ENCODE results near the gene HMGXB4.

The HMGXB4 gene

DNA sequence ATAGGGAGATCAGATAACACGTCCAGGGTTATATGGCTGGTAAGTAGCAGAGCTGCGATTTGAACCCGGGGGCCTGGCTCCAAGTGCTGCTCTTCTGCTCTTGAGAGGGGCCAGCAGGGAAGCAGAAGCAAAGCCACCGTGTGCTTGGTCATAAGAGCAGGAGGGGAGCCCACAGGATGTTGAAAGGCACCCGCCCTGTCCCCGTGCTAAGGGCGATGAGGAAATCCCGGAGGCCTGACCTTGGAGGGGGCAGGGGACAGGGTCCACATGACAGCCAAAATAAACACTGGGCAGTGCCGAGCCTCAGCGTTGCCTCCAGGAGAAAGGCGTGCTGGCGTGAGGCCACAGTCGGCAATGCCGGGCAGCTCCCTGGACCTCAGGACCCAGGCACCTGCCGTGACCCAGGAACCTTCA, 71.2 kb downstream of the HMGXB4 start:
- no peak for DNase-seq

- no peak for DNase-seq
Observed at GRCh38 chr22:35329114-35329847, 72.0 kb downstream of the HMGXB4 start.

DNA sequence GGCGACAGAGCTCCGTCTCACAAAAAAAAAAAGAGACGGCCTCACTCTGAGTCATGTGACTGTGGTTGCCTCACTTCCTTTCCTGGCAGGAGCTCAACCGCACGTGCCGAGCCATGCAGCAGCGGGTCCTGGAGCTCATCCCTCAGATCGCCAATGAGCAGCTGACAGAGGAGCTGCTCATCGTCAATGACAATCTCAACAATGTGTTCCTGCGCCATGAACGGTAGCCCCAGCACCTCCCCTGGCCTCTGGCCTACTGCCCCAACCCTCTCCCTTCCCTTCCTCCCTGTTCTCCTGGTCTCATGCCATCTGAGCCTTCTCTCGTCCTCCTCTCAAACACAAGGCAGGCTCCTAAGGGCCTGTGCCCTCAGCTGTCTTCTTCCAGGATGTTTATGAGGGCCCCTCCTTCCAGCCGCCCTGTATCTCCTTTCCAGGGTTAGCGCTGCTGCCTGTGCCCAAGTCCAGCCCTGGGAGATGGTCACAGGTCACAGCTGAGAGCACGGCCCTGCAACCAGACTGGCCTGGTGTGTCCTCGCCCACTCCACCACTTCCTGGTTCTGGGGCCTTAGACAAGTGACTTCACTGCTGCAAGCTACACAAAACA, 73.1 kb downstream of the HMGXB4 start:
- DNase-seq = no peak

DNA sequence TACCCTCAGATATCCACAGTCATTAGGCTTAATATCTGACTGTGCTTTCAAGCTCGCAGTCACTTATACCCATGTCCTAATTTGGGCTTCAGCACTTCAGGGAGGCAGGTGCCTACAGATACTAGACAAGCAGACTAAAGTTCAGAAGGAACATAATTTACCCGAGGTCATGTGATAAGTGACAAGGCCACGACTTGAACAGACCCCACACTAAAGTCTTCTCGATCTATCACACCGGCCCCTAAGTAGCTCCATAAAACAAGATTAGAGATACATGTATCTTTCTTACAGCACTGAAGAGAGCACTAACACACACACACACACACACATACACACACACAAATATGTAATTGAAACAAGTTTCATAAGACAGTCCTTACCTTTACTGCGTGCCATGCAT, 75.0 kb downstream of the HMGXB4 start:
- DNase-seq = no peak

DNA sequence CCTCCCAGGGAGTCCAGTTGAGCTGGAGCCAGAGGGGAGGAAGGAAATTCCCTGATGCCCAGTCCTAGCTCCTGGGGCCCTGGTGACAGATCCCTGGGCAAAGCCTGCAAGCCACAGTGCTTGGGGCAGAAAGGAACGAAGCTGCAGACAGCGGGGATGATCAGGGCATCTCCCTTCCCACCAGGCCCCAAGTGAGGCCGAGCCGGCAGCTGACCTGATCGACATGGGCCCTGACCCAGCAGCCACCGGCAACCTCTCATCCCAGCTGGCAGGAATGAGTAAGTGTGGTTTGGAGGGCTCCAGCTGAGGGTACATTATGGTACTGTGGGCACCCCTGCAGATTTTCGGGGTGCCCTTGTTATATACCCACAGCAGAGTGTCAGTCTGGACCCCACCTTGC, 75.9 kb downstream of the HMGXB4 start:
- no peak for DNase-seq

GRCh38 chr22:35334004-35334403, 76.7 kb downstream of the HMGXB4 start:
- no peak for DNase-seq

DNA sequence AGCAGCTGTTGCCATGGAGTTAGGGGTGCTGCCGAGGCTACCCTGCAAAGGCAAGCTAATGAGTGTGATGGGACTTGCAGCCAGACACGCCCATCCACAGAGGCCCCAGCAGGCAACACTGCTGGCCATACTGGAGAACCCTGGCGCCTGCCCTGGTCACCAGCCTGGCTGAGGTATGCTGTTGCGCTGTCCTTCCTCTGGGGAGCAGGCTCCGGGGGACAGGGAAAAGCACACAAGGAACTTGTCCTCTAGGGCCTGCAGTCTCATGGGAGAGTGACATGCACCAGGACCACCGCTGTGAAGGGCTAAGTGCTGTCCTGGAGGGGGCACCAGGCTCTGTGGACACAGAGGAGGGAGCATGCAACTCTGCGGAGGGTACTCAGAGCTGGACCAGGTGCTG, 78.2 kb downstream of the HMGXB4 start:
- no peak for DNase-seq

- no peak for DNase-seq
Observed at GRCh38 chr22:35335936-35336781, 78.9 kb downstream of the HMGXB4 start.

GRCh38 chr22:35337932-35338331, 80.6 kb downstream of the HMGXB4 start:
- DNase-seq = no peak

DNA sequence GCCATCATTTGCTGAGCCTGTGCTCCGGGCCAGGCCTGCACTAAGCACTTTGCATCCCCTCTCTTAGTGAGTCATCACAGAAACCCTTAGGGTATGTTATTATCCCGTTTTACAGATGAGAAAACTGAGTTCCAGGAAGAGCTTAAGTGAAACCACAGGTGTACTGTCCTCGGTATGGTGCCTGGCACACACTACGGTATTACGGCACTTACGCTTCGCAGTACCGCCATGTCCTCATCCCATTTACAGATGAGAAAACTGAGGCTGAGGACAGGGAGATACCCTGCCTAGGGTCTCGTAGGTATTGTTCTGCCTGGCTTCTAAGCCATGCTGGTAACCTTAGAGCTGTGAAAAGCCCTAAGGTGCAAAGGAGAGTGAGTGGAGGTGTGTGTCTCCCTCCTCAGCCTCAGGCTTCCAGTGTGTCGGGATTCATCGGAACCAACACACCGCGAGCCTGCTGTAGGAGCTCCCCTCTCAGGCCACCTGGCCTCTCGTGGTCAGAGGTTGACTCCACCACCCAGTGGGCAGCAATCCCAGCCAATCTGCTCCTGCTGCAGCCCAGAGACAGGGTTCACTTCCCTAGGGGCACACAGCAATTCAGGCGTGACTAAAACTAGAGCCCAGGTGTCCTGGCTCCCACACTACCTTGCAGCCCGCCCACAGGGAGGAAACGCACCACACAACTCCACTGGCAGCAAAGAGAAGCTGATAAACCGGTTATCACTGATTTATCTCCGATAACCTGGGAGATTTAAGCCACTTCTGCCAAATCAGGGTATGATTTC, 84.0 kb downstream of the HMGXB4 start:
- DNase-seq = no peak

- no peak for DNase-seq
Observed at GRCh38 chr22:35342390-35342789, 85.1 kb downstream of the HMGXB4 start.

GRCh38 chr22:35343664-35344550, 86.6 kb downstream of the HMGXB4 start:
- DNase-seq = no peak

GRCh38 chr22:35344956-35345690, 87.8 kb downstream of the HMGXB4 start:
- no peak for DNase-seq

Data from NCI-H446 (cell line).